IgD-negative memory B cell (primary cell): Measurements from ENCODE around the gene SLC6A13. TPM values are rescaled to one million over a fixed set of nuclear protein-coding genes. Genes with fewer than 3 reads are reported as not detected.

ENCODE experiments used
- H3K27ac Mint-ChIP-seq, 3 donors: one replicate each; pipeline ENCODE4 v1.8.0; 2020 to 2022; ENCODE audit warnings: mild to moderate bottlenecking in 3 of 3, mixed read lengths in 3 of 3, moderate library complexity in 1 of 3
- H3K27me3 Mint-ChIP-seq: one replicate; pipeline ENCODE4 v1.8.0; 2021; ENCODE audit warnings: mixed read lengths
- H3K36me3 Mint-ChIP-seq: one replicate; pipeline ENCODE4 v1.8.0; 2020; ENCODE audit warnings: mild to moderate bottlenecking, mixed read lengths
- H3K4me1 Mint-ChIP-seq, 3 donors: one replicate each; pipeline ENCODE4 v1.8.0; 2020 to 2022; ENCODE audit warnings: mixed read lengths in 3 of 3, mild to moderate bottlenecking in 1 of 3
- H3K4me3 Mint-ChIP-seq, 4 donors: one replicate each; pipeline ENCODE4 v1.8.0; 2020 to 2022; ENCODE audit warnings: mild to moderate bottlenecking in 4 of 4, mixed read lengths in 4 of 4, moderate library complexity in 3 of 4
- H3K9me3 Mint-ChIP-seq, 3 donors: one replicate each; pipeline ENCODE4 v1.8.0; 2020 to 2021; ENCODE audit warnings: mixed read lengths in 3 of 3, mild to moderate bottlenecking in 1 of 3
- polyA plus RNA-seq: library from polyadenylated mRNA; unstranded; fragments of 300-500 nt; fragmentation: Illumina TruSeq; gene quantifications from one replicate; pipeline ENCODE4 v1.2.3, GENCODE V29; 2021

The SLC6A13 gene
- polyA plus RNA-seq, 1 donor from 2014 or later: not detected

GRCh38 chr12:171743-172676, 90.6 kb downstream of the SLC6A13 start:
- H3K27ac Mint-ChIP-seq: no peak overlapping the region
- H3K9me3 Mint-ChIP-seq: no peaks in the 10 kb centered on the region
- H3K4me1 Mint-ChIP-seq: no peaks in the 10 kb centered on the region
- no peak overlapping the region for H3K4me3 Mint-ChIP-seq
- no peaks in the 10 kb centered on the region for H3K36me3 Mint-ChIP-seq
- H3K27me3 Mint-ChIP-seq: peaks cover 23% of the 10 kb centered on the region

DNA sequence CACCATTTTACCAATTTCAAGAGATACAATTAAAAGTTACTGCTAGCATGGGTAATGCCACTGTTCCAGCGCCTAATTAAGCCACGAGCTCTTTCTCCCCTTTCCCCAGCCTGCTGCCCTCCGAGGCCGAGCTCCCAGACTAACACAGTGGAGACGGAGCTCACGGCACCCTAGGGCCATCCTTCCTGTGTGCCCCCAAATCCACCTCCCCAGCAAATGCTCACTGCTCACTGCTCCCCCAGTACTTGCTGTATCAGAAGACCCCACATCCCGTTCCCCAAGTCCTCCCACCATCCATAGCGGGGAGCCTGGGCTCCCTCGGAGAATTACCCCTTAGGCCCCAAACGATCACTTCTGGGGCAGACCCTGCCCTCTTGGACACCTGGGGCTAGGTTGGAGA, 91.4 kb downstream of the SLC6A13 start:
- Mint-ChIP-seq H3K27ac (no peak overlapping the region), H3K36me3 (no peaks in the 10 kb centered on the region), H3K4me3 (no peak overlapping the region), H3K4me1 (peaks cover 0 to 5% (median 0%) of the 10 kb centered on the region in 3 donors), H3K27me3 (peaks cover 21% of the 10 kb centered on the region), H3K9me3 (no peaks in the 10 kb centered on the region)

Other genes starting within 250 kb of the SLC6A13 start
- gene IQSEC3, start 196.1 kb downstream of the SLC6A13 start, polyA plus RNA-seq: not detected
- not detected for gene SLC6A12, start 48.7 kb downstream of the SLC6A13 start, polyA plus RNA-seq
- gene KDM5A, start 126.5 kb upstream of the SLC6A13 start, polyA plus RNA-seq: 63.7 TPM
- 7.4 TPM for gene CCDC77, start 138.8 kb upstream of the SLC6A13 start, polyA plus RNA-seq
- 0.89 TPM for gene B4GALNT3, start 197.1 kb upstream of the SLC6A13 start, polyA plus RNA-seq